Ishikawa (cell line): ENCODE results near the gene FBXW8.

Source experiments
- CEBPB ChIP-seq: IDR thresholded peaks from 2 replicates; pipeline ENCODE4 v1.6.1; 2012
- CREB1 ChIP-seq: IDR thresholded peaks from 2 replicates; pipeline ENCODE4 v1.6.1; 2012; ENCODE audit warnings: low read depth
- EGR1 ChIP-seq: IDR thresholded peaks from 2 replicates; pipeline ENCODE4 v1.6.1; 2012
- EP300 ChIP-seq: IDR thresholded peaks from 2 replicates; pipeline ENCODE4 v1.6.1; 2012; ENCODE audit warnings: borderline replicate concordance
- MAX ChIP-seq: IDR thresholded peaks from 2 replicates; pipeline ENCODE4 v1.6.1; 2012
- NFIC ChIP-seq: IDR thresholded peaks from 2 replicates; pipeline ENCODE4 v1.6.1; 2012
- RAD21 ChIP-seq: IDR thresholded peaks from 2 replicates; pipeline ENCODE4 v1.6.1; 2012; ENCODE audit warnings: low read depth
- TAF1 ChIP-seq: IDR thresholded peaks from 2 replicates; pipeline ENCODE4 v1.6.1; 2012; ENCODE audit warnings: low read depth, mild to moderate bottlenecking
- TCF12 ChIP-seq: IDR thresholded peaks from 2 replicates; pipeline ENCODE4 v1.6.1; 2012; ENCODE audit warnings: low read depth
- TEAD4 ChIP-seq: IDR thresholded peaks from 2 replicates; pipeline ENCODE4 v1.6.1; 2012
- YY1 ChIP-seq: IDR thresholded peaks from 2 replicates; pipeline ENCODE4 v1.6.1; 2012; ENCODE audit warnings: low read depth
- ZBTB7A ChIP-seq: IDR thresholded peaks from 2 replicates; pipeline ENCODE4 v1.6.1; 2012; ENCODE audit warnings: low read depth
- TF ChIP-seq, protein P1 (sequence below): IDR thresholded peaks from 2 replicates; pipeline ENCODE4 v1.6.1; 2012
- TF ChIP-seq, protein P2 (sequence below): IDR thresholded peaks from 2 replicates; pipeline ENCODE4 v1.6.1; 2012; ENCODE audit warnings: low read depth, mild to moderate bottlenecking

DNA sequence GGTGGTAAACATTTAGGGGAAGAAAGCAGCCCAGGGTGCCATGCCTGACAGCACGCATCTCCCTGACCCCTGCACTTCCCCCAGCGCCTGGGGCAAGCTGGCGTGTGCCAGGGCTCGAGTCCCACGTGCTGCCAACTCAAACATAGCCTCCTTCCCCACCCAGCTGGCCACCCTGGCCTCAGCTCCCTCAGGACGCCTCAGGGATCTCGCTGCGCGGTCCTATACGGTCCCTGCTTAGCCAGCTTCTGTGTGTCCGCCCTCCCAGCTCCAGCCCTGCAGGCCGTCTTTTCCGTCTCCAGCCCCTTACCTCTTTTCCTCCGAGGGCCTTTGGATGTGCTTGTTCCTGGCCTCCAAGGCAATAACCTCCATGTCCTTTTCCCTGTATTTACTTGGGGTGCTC is 117.5 kb downstream of the FBXW8 start:
- TF ChIP-seq TCF12 (no peak), YY1 (no peak), CREB1 (no peak), MAX (no peak), ZBTB7A (no peak), RAD21 (no peak), CEBPB (no peak), NFIC (no peak), TAF1 (no peak), EP300 (no peak), EGR1 (no peak), TEAD4 (no peak)
- TF ChIP-seq, protein P1, sequence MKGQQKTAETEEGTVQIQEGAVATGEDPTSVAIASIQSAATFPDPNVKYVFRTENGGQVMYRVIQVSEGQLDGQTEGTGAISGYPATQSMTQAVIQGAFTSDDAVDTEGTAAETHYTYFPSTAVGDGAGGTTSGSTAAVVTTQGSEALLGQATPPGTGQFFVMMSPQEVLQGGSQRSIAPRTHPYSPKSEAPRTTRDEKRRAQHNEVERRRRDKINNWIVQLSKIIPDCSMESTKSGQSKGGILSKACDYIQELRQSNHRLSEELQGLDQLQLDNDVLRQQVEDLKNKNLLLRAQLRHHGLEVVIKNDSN, result no peak
- TF ChIP-seq, protein P2, sequence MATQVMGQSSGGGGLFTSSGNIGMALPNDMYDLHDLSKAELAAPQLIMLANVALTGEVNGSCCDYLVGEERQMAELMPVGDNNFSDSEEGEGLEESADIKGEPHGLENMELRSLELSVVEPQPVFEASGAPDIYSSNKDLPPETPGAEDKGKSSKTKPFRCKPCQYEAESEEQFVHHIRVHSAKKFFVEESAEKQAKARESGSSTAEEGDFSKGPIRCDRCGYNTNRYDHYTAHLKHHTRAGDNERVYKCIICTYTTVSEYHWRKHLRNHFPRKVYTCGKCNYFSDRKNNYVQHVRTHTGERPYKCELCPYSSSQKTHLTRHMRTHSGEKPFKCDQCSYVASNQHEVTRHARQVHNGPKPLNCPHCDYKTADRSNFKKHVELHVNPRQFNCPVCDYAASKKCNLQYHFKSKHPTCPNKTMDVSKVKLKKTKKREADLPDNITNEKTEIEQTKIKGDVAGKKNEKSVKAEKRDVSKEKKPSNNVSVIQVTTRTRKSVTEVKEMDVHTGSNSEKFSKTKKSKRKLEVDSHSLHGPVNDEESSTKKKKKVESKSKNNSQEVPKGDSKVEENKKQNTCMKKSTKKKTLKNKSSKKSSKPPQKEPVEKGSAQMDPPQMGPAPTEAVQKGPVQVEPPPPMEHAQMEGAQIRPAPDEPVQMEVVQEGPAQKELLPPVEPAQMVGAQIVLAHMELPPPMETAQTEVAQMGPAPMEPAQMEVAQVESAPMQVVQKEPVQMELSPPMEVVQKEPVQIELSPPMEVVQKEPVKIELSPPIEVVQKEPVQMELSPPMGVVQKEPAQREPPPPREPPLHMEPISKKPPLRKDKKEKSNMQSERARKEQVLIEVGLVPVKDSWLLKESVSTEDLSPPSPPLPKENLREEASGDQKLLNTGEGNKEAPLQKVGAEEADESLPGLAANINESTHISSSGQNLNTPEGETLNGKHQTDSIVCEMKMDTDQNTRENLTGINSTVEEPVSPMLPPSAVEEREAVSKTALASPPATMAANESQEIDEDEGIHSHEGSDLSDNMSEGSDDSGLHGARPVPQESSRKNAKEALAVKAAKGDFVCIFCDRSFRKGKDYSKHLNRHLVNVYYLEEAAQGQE, result no peak
